ENCODE measurements around the gene DMAP1. TPM values are rescaled to one million over a fixed set of nuclear protein-coding genes. Genes with fewer than 3 reads are reported as not detected.

The DMAP1 gene
- total RNA-seq, 1 experiment from 2014 or later, result 37.3 TPM

GRCh38 chr1:44265656-44266358 lies 52.5 kb downstream of the DMAP1 start:
- no peak for DNase-seq (ENCODE audit: low spot score)
- Histone ChIP-seq H3K4me1 (ENCODE audit: insufficient read depth, low read length, poor library complexity, severe bottlenecking) (peaks cover 8% of the 10 kb centered on the region), H3K4me3 (ENCODE audit: low read depth, low read length, poor library complexity, severe bottlenecking) (no peak overlapping the region), H3K27me3 (replicated peaks; ENCODE audit: insufficient read depth, low read depth, low read length, poor library complexity) (no peaks in the 10 kb centered on the region), H3K27ac (ENCODE audit: low read depth, low read length, poor library complexity, severe bottlenecking) (no peak overlapping the region), H3K36me3 (ENCODE audit: insufficient read depth, low read length, poor library complexity, severe bottlenecking) (no peaks in the 10 kb centered on the region), H3K9me3 (ENCODE audit: low read depth, low read length, poor library complexity, severe bottlenecking) (no peaks in the 10 kb centered on the region)
- ChIA-PET POLR2A (ENCODE audit: low non-redundant PET) (interaction anchor here (0.7 kb wide), 1 partner anchor 27 kb away, joined by 6 read pairs; no protein-coding TSS in a partner anchor), CTCF (no interaction called here)
- TF ChIP-seq EZH2 (IDR thresholded peaks at IDR 0.05; ENCODE audit: borderline replicate concordance, low read depth, low read length, poor library complexity, severe bottlenecking), result no peak
- no peak for TF ChIP-seq CTCF (conservative IDR thresholded peaks at IDR 0.05; ENCODE audit: low read depth, low read length)
- BruUV-seq (replicated peaks), result no TSS peak
- intact Hi-C loops (cut with micrococcal nuclease; ENCODE audit: unreplicated experiment), result no loop called here

- no peak overlapping the region for H3K4me3 ChIP-seq (ENCODE audit: low read depth, low read length, poor library complexity, severe bottlenecking)
- H3K27me3 ChIP-seq (replicated peaks; ENCODE audit: insufficient read depth, low read depth, low read length, poor library complexity), result no peaks in the 10 kb centered on the region
- H3K27ac ChIP-seq (ENCODE audit: low read depth, low read length, poor library complexity, severe bottlenecking), result no peak overlapping the region
- H3K9me3 ChIP-seq (ENCODE audit: low read depth, low read length, poor library complexity, severe bottlenecking), result no peaks in the 10 kb centered on the region
- H3K4me1 ChIP-seq (ENCODE audit: insufficient read depth, low read length, poor library complexity, severe bottlenecking), result peaks cover 8% of the 10 kb centered on the region
- POLR2A ChIA-PET (ENCODE audit: low non-redundant PET), result interaction anchor here (0.7 kb wide), 1 partner anchor 27 kb away, joined by 6 read pairs; no protein-coding TSS in a partner anchor
- intact Hi-C loops (cut with micrococcal nuclease; ENCODE audit: unreplicated experiment), result no loop called here
- no peak for DNase-seq (ENCODE audit: low spot score)
- TF ChIP-seq EZH2 (IDR thresholded peaks at IDR 0.05; ENCODE audit: borderline replicate concordance, low read depth, low read length, poor library complexity, severe bottlenecking) (no peak), CTCF (conservative IDR thresholded peaks at IDR 0.05; ENCODE audit: low read depth, low read length) (no peak)
- H3K36me3 ChIP-seq (ENCODE audit: insufficient read depth, low read length, poor library complexity, severe bottlenecking), result no peaks in the 10 kb centered on the region
- CTCF ChIA-PET, result no interaction called here
- no TSS peak for BruUV-seq (replicated peaks)
These were observed 53.4 kb downstream of the DMAP1 start for GRCh38 chr1:44266400-44267344.

- ChIA-PET POLR2A (ENCODE audit: low non-redundant PET) (no interaction called here), CTCF (no interaction called here)
- H3K27ac ChIP-seq (ENCODE audit: low read depth, low read length, poor library complexity, severe bottlenecking), result no peak overlapping the region
- H3K9me3 ChIP-seq (ENCODE audit: low read depth, low read length, poor library complexity, severe bottlenecking), result no peaks in the 10 kb centered on the region
- H3K4me3 ChIP-seq (ENCODE audit: low read depth, low read length, poor library complexity, severe bottlenecking), result no peak overlapping the region
- H3K36me3 ChIP-seq (ENCODE audit: insufficient read depth, low read length, poor library complexity, severe bottlenecking), result no peaks in the 10 kb centered on the region
- peak; percentile 14 for DNase-seq (ENCODE audit: low spot score)
- intact Hi-C loops (cut with micrococcal nuclease; ENCODE audit: unreplicated experiment), result no loop called here
- H3K27me3 ChIP-seq (replicated peaks; ENCODE audit: insufficient read depth, low read depth, low read length, poor library complexity), result no peaks in the 10 kb centered on the region
- peaks cover 8% of the 10 kb centered on the region for H3K4me1 ChIP-seq (ENCODE audit: insufficient read depth, low read length, poor library complexity, severe bottlenecking)
- BruUV-seq (replicated peaks), result no TSS peak
- no peak for TF ChIP-seq EZH2 (IDR thresholded peaks at IDR 0.05; ENCODE audit: borderline replicate concordance, low read depth, low read length, poor library complexity, severe bottlenecking)
- no peak for TF ChIP-seq CTCF (conservative IDR thresholded peaks at IDR 0.05; ENCODE audit: low read depth, low read length)
These were observed 54.2 kb downstream of the DMAP1 start for GRCh38 chr1:44267438-44267837.

All from A673 (cell line).